Endothelial cell of umbilical vein (primary cell): ENCODE measurements around the gene MSMB. TPM values are rescaled to one million over a fixed set of nuclear protein-coding genes. Genes with fewer than 3 reads are reported as not detected.
A peak's percentile ranks its signal among the peaks of the same experiment; 100 is the strongest.

Experiments
- BruUV-seq: library from RNA; stranded (reverse); fragments of 400-500 nt; replicated peaks from 2 replicates; lab custom pipeline; 2021; lab: Mats Ljungman, UMichigan
- CTCF ChIA-PET: fragments of 300-600, 350-600 bp; sonication (Branson Sonifier 250); formaldehyde crosslinking; loops from one replicate; lab custom pipeline; 2021; ENCODE audit warnings: antibody characterized with exemption, inconsistent platforms; lab: Charles Lee
- POLR2A ChIA-PET: fragments of 300-600, 350-600 bp; sonication (Branson Sonifier 250); formaldehyde crosslinking; loops from one replicate; lab custom pipeline; 2021; ENCODE audit warnings: antibody characterized with exemption, inconsistent platforms; lab: Charles Lee
- DNase-seq: peaks from one replicate; pipeline ENCODE4 v3.0.0-alpha.2; 2011; ENCODE audit warnings: low read depth, low spot score
- FAIRE-seq: peaks from 2 replicates; lab custom pipeline; 2011; peaks lifted over from hg19 to GRCh38; lab: Jason Lieb, UNC
- H2AFZ ChIP-seq: 2 replicates; pipeline ENCODE4 v1.6.0; 2012; ENCODE audit warnings: low read depth, low read length, control low read depth, inconsistent platforms
- H3K27ac ChIP-seq: 2 replicates; pipeline ENCODE4 v1.5.1; 2011; ENCODE audit warnings: low read depth, mild to moderate bottlenecking, control low read depth, low read length, moderate library complexity; ENCODE audit not compliant: insufficient read depth
- H3K27me3 ChIP-seq, 2 experiments: 2 replicates each; pipeline versions ENCODE4 v1.6.0 to v1.6.1; 2011; ENCODE audit warnings: low read length in 2 of 2, mixed read lengths in 1 of 2; ENCODE audit not compliant: control insufficient read depth in 2 of 2, insufficient read depth in 2 of 2
- H3K36me3 ChIP-seq, 2 experiments: 2 replicates in 1 of 2; 3 replicates in 1 of 2; pipeline ENCODE4 v1.5.1; 2011; ENCODE audit warnings: low read length in 2 of 2, mild to moderate bottlenecking in 1 of 2, moderate library complexity in 1 of 2; ENCODE audit not compliant: control insufficient read depth in 2 of 2, insufficient read depth in 2 of 2; ENCODE audit errors: extremely low read depth in 1 of 2
- H3K4me1 ChIP-seq: 3 replicates; pipeline ENCODE4 v1.5.1; 2011; ENCODE audit warnings: mild to moderate bottlenecking, low read length; ENCODE audit not compliant: control insufficient read depth, insufficient read depth; ENCODE audit errors: extremely low read depth
- H3K4me2 ChIP-seq: 2 replicates; pipeline ENCODE4 v1.6.1; 2011; ENCODE audit warnings: low read length, control low read depth, mixed read lengths; ENCODE audit not compliant: insufficient read depth
- H3K4me3 ChIP-seq, 3 experiments: fragments of 200-600 bp in 1 of 3; sonication (generic), shearing (Covaris generic) in 1 of 3; replicated peaks in 1 of 3; 2 replicates each; pipeline ENCODE4 v1.5.1; 2011 to 2016; ENCODE audit warnings: control low read depth in 3 of 3, low read length in 3 of 3, mild to moderate bottlenecking in 2 of 3, inconsistent platforms in 1 of 3, low read depth in 1 of 3, moderate library complexity in 1 of 3; ENCODE audit not compliant: insufficient read depth in 1 of 3
- H3K79me2 ChIP-seq: 2 replicates; pipeline ENCODE4 v1.6.0; 2012; ENCODE audit warnings: low read length, inconsistent platforms; ENCODE audit not compliant: control insufficient read depth, insufficient read depth
- H3K9ac ChIP-seq: replicated peaks from 2 replicates; pipeline ENCODE3; 2011; ENCODE audit warnings: low read length, control low read depth; ENCODE audit not compliant: insufficient read depth; ENCODE audit errors: extremely low read depth
- H3K9me1 ChIP-seq: replicated peaks from 3 replicates; pipeline ENCODE4 v1.6.0; 2011; ENCODE audit warnings: mild to moderate bottlenecking, low read length; ENCODE audit not compliant: control insufficient read depth, insufficient read depth; ENCODE audit errors: extremely low read depth
- H3K9me3 ChIP-seq: replicated peaks from 2 replicates; pipeline ENCODE4 v1.5.1; 2012; ENCODE audit warnings: low read length, inconsistent platforms; ENCODE audit not compliant: control insufficient read depth, insufficient read depth
- H4K20me1 ChIP-seq: replicated peaks from 2 replicates; pipeline ENCODE3; 2011; ENCODE audit warnings: mild to moderate bottlenecking, low read length; ENCODE audit not compliant: control insufficient read depth, insufficient read depth; ENCODE audit errors: extremely low read depth
- EZH2 ChIP-seq: IDR thresholded peaks from 2 replicates; pipeline ENCODE4 v1.6.1; 2012; ENCODE audit warnings: borderline replicate concordance, low read depth, mild to moderate bottlenecking, moderate library complexity, low read length, inconsistent platforms; ENCODE audit not compliant: severe bottlenecking
- FOS ChIP-seq: IDR thresholded peaks from 2 replicates; pipeline ENCODE4 v1.6.1; 2011; ENCODE audit warnings: mild to moderate bottlenecking, low read length, moderate library complexity, borderline replicate concordance; ENCODE audit not compliant: insufficient read depth
- GATA2 ChIP-seq: IDR thresholded peaks from 2 replicates; pipeline ENCODE4 v1.7.0; 2011; ENCODE audit warnings: low read depth, mild to moderate bottlenecking, moderate library complexity, mixed read lengths, low read length; ENCODE audit not compliant: insufficient read length, insufficient read depth
- JUN ChIP-seq: IDR thresholded peaks from 2 replicates; pipeline ENCODE4 v1.6.1; 2011; ENCODE audit warnings: borderline replicate concordance, low read depth; ENCODE audit not compliant: insufficient read length, insufficient read depth
- MAX ChIP-seq: IDR thresholded peaks from 2 replicates; pipeline ENCODE4 v1.6.1; 2011; ENCODE audit not compliant: insufficient read depth, insufficient read length
- MYC ChIP-seq: IDR thresholded peaks from one replicate; pipeline ENCODE4 v1.6.1; 2011; ENCODE audit warnings: mild to moderate bottlenecking, low read depth, low read length
- POLR2A ChIP-seq: IDR thresholded peaks from 2 replicates; pipeline ENCODE4 v1.6.1; 2012; ENCODE audit warnings: low read depth, mild to moderate bottlenecking, control low read depth, low read length
- POLR2AphosphoS5 ChIP-seq: IDR thresholded peaks from 2 replicates; pipeline ENCODE4 v1.6.1; 2012; ENCODE audit warnings: low read depth, mild to moderate bottlenecking, control low read depth, low read length, moderate library complexity; ENCODE audit not compliant: insufficient read depth
- dilution Hi-C: fragments of 300-500 bp; cut with MboI; formaldehyde crosslinking; loops from one replicate; pipeline ENCODE4 v1.15.0; 2019; ENCODE audit warnings: low sequenced_read_pairs; ENCODE audit not compliant: extremely low pct_ligation_motif_present
- intact Hi-C: fragments of 100-400 bp; cut with micrococcal nuclease; formaldehyde crosslinking; loops from one replicate; pipeline ENCODE4 v1.10.0; 2022
- polyA plus RNA-seq, 4 experiments: library from polyadenylated mRNA; depleted of rRNA in 3 of 4; stranded (reverse) in 3 of 4; unstranded in 1 of 4; fragments of >200 nt; gene quantifications; 2 replicates each; pipeline versions ENCODE4 v1.2.1 to v1.2.3, GENCODE V29; 2011 to 2012; ENCODE audit warnings: missing spikeins in 1 of 4
- total RNA-seq: library from RNA; stranded (reverse); gene quantifications from 2 replicates; pipeline ENCODE4 v1.2.3, GENCODE V29; 2021
- TF ChIP-seq, protein P1 (sequence below), 2 donors: IDR thresholded peaks; 1 replicate in 1 of 2; 2 replicates in 1 of 2; pipeline ENCODE4 v1.5.1; 2011; ENCODE audit warnings: low read length in 2 of 2, mild to moderate bottlenecking in 2 of 2, moderate library complexity in 2 of 2, control low read depth in 1 of 2, inconsistent platforms in 1 of 2, low read depth in 1 of 2; ENCODE audit not compliant: insufficient read depth in 1 of 2; ENCODE audit errors: extremely low read depth in 1 of 2

The MSMB gene
- total and polyA plus RNA-seq, 2 donors (not counting 3 experiments of a cell fraction or from before 2014, with no cell fraction given), result not detected

GRCh38 chr10:46028584-46029460 is 17.2 kb downstream of the MSMB start:
- Histone ChIP-seq H3K79me2 (peaks cover 63% of the 10 kb centered on the region), H3K36me3 (peaks cover 2 to 3% of the 10 kb centered on the region in 2 experiments), H3K9me3 (no peaks in the 10 kb centered on the region), H3K27ac (peak overlapping the region; percentile 71), H3K9me1 (no peaks in the 10 kb centered on the region), H3K4me1 (peaks cover 33% of the 10 kb centered on the region), H3K4me2 (peak overlapping the region; percentile 98), H3K9ac (peak overlapping the region; percentile 92), H3K4me3 (peak overlapping the region; percentile 75 to 94 (median 85)), H2AFZ (no peak overlapping the region), H4K20me1 (peaks cover 2% of the 10 kb centered on the region), H3K27me3 (no peaks in the 10 kb centered on the region)
- TF ChIP-seq MYC, result no peak
- TF ChIP-seq, protein P1, sequence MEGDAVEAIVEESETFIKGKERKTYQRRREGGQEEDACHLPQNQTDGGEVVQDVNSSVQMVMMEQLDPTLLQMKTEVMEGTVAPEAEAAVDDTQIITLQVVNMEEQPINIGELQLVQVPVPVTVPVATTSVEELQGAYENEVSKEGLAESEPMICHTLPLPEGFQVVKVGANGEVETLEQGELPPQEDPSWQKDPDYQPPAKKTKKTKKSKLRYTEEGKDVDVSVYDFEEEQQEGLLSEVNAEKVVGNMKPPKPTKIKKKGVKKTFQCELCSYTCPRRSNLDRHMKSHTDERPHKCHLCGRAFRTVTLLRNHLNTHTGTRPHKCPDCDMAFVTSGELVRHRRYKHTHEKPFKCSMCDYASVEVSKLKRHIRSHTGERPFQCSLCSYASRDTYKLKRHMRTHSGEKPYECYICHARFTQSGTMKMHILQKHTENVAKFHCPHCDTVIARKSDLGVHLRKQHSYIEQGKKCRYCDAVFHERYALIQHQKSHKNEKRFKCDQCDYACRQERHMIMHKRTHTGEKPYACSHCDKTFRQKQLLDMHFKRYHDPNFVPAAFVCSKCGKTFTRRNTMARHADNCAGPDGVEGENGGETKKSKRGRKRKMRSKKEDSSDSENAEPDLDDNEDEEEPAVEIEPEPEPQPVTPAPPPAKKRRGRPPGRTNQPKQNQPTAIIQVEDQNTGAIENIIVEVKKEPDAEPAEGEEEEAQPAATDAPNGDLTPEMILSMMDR (IDR thresholded peaks at IDR 0.05; ENCODE audit: extremely low read depth in 1 of 2, insufficient read depth in 1 of 2, low read depth in 1 of 2, low read length in 2 of 2), result peak; percentile 41 to 62
- ChIA-PET POLR2A (interaction anchor here (1.5 kb wide), 1 partner anchor 10 kb away, joined by 3 read pairs; no protein-coding TSS in a partner anchor), CTCF (interaction anchor here (0.6 to 2.7 kb wide), 11 partner anchors 9 to 779 kb away, joined by 3 to 15 read pairs (median 7); no protein-coding TSS in a partner anchor)
- FAIRE-seq (no peak), DNase-seq (peak; percentile 76)
- intact Hi-C loops, result loop anchor here (1.0 to 10.0 kb wide), 3 partner anchors 46 to 1024 kb away; partner anchors contain the start of gene ZNF22
- BruUV-seq, result no TSS peak
- dilution Hi-C loops, result no loop called here

- TF ChIP-seq POLR2AphosphoS5 (no peak), JUN (no peak), FOS (no peak), POLR2A (no peak), MAX (no peak), MYC (no peak), GATA2 (no peak), EZH2 (no peak)
- TF ChIP-seq, protein P1 (IDR thresholded peaks at IDR 0.05; ENCODE audit: extremely low read depth in 1 of 2, insufficient read depth in 1 of 2, low read depth in 1 of 2, low read length in 2 of 2), result no peak
- Histone ChIP-seq H3K27ac (no peak overlapping the region), H2AFZ (no peak overlapping the region), H4K20me1 (peaks cover 2% of the 10 kb centered on the region), H3K4me1 (peaks cover 38% of the 10 kb centered on the region), H3K36me3 (peaks cover 2 to 3% of the 10 kb centered on the region in 2 experiments), H3K79me2 (peaks cover 85% of the 10 kb centered on the region), H3K27me3 (no peaks in the 10 kb centered on the region), H3K4me2 (no peak overlapping the region), H3K9me3 (no peaks in the 10 kb centered on the region), H3K9ac (no peak overlapping the region), H3K4me3 (no peak overlapping the region), H3K9me1 (no peaks in the 10 kb centered on the region)
- intact Hi-C loops, result loop anchor here (10.0 kb wide), 1 partner anchor 1021 kb away; the partner anchor contains the start of gene ZNF22
- dilution Hi-C loops, result no loop called here
- CTCF ChIA-PET, result no interaction called here
- POLR2A ChIA-PET, result no interaction called here
- FAIRE-seq, result no peak
- no peak for DNase-seq
- no TSS peak for BruUV-seq
Measured at GRCh38 chr10:46026106-46026505, 20.0 kb downstream of the MSMB start.
